DLD1 (cell line): Measurements from ENCODE around the gene AQP2.

Experiments used
- in situ Hi-C: cut with HindIII; loops from 2 replicates; pipeline ENCODE4 v1.10.0; 2017; ENCODE audit warnings: low sequenced_read_pairs

Gene AQP2

GRCh38 chr12:49954863-49955830, 4.6 kb downstream of the AQP2 start:
- in situ Hi-C loops = loop anchor here (10.0 kb wide), 1 partner anchor 110 kb away; no protein-coding TSS in a partner anchor

- in situ Hi-C loops = loop anchor here (10.0 kb wide), 1 partner anchor 109 kb away; no protein-coding TSS in a partner anchor
Observed at GRCh38 chr12:49955899-49956662, 5.5 kb downstream of the AQP2 start.

- in situ Hi-C loops = loop anchor here (10.0 kb wide), 1 partner anchor 108 kb away; no protein-coding TSS in a partner anchor
Observed at GRCh38 chr12:49956663-49957569, 6.4 kb downstream of the AQP2 start.

- in situ Hi-C loops = loop anchor here (10.0 kb wide), 1 partner anchor 107 kb away; no protein-coding TSS in a partner anchor
Observed at GRCh38 chr12:49957570-49957967, 7.0 kb downstream of the AQP2 start.

GRCh38 chr12:49959685-49960473, 9.3 kb downstream of the AQP2 start:
- in situ Hi-C loops = loop anchor here (10.0 kb wide), 1 partner anchor 105 kb away; no protein-coding TSS in a partner anchor

GRCh38 chr12:49960474-49961110, 10.1 kb downstream of the AQP2 start:
- in situ Hi-C loops = no loop called here

- in situ Hi-C loops = no loop called here
Observed at GRCh38 chr12:49961111-49961922, 10.8 kb downstream of the AQP2 start, which contains the start of gene AQP5. Gene AQP5, plus strand, starts transcription at chr12:49961872. Its CDS starts 146 bp downstream, at chr12:49962018.

GRCh38 chr12:49961993-49962764, 11.6 kb downstream of the AQP2 start:
- in situ Hi-C loops = no loop called here

GRCh38 chr12:49962861-49963765, 12.6 kb downstream of the AQP2 start:
- in situ Hi-C loops = no loop called here

- in situ Hi-C loops = no loop called here
Observed at GRCh38 chr12:49963976-49964815, 13.7 kb downstream of the AQP2 start.

- in situ Hi-C loops = no loop called here
Observed at GRCh38 chr12:49964849-49965624, 14.5 kb downstream of the AQP2 start.

GRCh38 chr12:49965836-49966235, 15.3 kb downstream of the AQP2 start:
- in situ Hi-C loops = no loop called here

GRCh38 chr12:49966511-49967041, 16.0 kb downstream of the AQP2 start:
- in situ Hi-C loops = no loop called here

- in situ Hi-C loops = no loop called here
Observed at GRCh38 chr12:49967042-49967776, 16.7 kb downstream of the AQP2 start.
